ENCODE data around the gene NAPEPLD. TPM values are rescaled to one million over a fixed set of nuclear protein-coding genes. Genes with fewer than 3 reads are reported as not detected.

Gene NAPEPLD
- total and polyA plus RNA-seq, 2 donors from 2014 or later = 16.1 to 26.0 TPM

DNA sequence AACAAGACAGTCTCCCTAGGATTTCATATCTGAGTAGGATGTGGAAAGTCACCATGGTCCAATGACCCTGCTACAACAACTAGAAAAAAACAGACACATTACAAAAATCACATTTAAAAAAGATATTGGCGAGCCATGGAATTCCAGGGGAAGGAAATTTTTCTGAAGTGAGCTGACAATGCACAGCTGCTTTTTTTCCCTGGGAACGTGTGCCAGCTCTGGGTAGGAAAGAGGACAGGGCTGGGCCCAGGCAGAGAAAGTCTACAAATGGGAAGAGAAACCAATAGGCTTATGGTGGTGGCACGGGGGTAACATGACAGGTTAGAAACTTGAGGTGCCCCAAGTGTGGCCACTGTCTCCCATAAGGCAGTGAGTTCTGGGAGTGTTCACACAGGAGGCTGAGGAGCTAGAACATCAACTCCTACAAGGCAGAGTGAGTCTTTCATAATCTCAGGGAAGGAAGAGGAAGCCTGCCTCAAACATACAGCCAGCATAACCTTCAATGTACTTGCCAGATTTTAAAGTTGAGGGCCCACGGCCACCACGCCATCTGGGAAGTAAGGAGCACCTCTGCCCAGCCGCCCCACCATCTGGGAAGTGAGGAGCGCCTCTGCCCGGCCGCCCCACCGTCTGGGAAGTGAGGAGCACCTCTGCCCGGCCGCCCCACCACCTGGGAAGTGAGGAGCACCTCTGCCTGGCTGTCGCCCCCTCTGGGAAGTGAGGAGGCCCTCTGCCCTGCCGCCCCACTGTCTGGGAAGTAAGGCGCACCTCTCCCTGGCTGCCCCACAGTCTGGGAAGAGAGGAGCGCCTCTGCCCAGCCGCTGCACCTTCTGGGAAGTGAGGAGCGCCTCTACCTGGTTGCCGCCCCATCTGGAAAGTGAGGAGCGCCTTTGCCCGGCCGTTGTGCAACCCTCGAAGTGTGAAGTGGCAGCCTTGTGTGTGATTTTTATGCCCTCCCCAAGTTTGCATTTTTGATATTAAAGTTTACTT, 80.2 kb downstream of the NAPEPLD start:
- Histone ChIP-seq H3K9ac (ENCODE audit: low read length in 3 of 3) (no peak overlapping the region), H3K27me3 (ENCODE audit: control insufficient read depth, insufficient read depth, low read length) (no peaks in the 10 kb centered on the region), H3K36me3 (ENCODE audit: control insufficient read depth in 2 of 3, insufficient read depth in 3 of 3, low read length in 3 of 3) (no peaks in the 10 kb centered on the region), H3K9me3 (ENCODE audit: control insufficient read depth in 2 of 3, insufficient read depth in 1 of 3, low read length in 3 of 3) (no peaks in the 10 kb centered on the region), H3K4me1 (ENCODE audit: control insufficient read depth in 2 of 3, insufficient read depth in 2 of 3, low read depth in 1 of 3, low read length in 3 of 3) (peaks cover 0 to under 1% (median 0%) of the 10 kb centered on the region in 3 donors), H3K27ac (ENCODE audit: low read depth in 2 of 2, low read length in 2 of 2) (no peak overlapping the region), H3K4me3 (ENCODE audit: low read length in 3 of 3) (no peak overlapping the region)
- DNase-seq = no peak
- TF ChIP-seq, protein P1, sequence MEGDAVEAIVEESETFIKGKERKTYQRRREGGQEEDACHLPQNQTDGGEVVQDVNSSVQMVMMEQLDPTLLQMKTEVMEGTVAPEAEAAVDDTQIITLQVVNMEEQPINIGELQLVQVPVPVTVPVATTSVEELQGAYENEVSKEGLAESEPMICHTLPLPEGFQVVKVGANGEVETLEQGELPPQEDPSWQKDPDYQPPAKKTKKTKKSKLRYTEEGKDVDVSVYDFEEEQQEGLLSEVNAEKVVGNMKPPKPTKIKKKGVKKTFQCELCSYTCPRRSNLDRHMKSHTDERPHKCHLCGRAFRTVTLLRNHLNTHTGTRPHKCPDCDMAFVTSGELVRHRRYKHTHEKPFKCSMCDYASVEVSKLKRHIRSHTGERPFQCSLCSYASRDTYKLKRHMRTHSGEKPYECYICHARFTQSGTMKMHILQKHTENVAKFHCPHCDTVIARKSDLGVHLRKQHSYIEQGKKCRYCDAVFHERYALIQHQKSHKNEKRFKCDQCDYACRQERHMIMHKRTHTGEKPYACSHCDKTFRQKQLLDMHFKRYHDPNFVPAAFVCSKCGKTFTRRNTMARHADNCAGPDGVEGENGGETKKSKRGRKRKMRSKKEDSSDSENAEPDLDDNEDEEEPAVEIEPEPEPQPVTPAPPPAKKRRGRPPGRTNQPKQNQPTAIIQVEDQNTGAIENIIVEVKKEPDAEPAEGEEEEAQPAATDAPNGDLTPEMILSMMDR (IDR thresholded peaks at IDR 0.05; ENCODE audit: borderline replicate concordance, extremely low read depth, insufficient read depth) = no peak
- intact Hi-C loops (cut with DNase I) = no loop called here
- FAIRE-seq = no peak

DNA sequence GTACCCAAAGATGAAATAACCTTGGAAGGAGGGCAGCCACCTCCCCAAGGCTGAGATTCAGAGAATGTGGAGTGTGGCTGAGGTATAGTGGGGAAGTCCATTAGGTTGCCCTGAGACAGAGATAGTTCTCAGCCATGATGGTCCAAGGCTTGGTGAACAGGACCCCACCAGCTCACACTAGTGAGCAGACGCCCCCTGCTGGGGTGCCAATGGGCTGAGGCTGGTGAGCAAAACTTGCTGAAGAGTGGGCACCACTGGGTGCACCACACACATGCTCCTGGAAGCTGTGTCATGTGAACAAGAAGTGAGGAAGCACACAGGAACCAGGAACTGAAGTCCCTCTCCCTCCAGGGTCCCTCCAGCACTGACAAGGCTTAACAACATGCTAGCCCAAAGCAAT, 83.2 kb downstream of the NAPEPLD start:
- Histone ChIP-seq H3K9me3 (ENCODE audit: control insufficient read depth in 2 of 3, insufficient read depth in 1 of 3, low read length in 3 of 3) (no peaks in the 10 kb centered on the region), H3K36me3 (ENCODE audit: control insufficient read depth in 2 of 3, insufficient read depth in 3 of 3, low read length in 3 of 3) (no peaks in the 10 kb centered on the region), H3K9ac (ENCODE audit: low read length in 3 of 3) (no peak overlapping the region), H3K27me3 (ENCODE audit: control insufficient read depth, insufficient read depth, low read length) (no peaks in the 10 kb centered on the region), H3K4me3 (ENCODE audit: low read length in 3 of 3) (no peak overlapping the region), H3K4me1 (ENCODE audit: control insufficient read depth in 2 of 3, insufficient read depth in 2 of 3, low read depth in 1 of 3, low read length in 3 of 3) (no peaks in the 10 kb centered on the region), H3K27ac (ENCODE audit: low read depth in 2 of 2, low read length in 2 of 2) (no peak overlapping the region)
- DNase-seq (peak in 2 of 5 donors; percentile 31 to 41), FAIRE-seq (no peak)
- intact Hi-C loops (cut with DNase I) = no loop called here
- TF ChIP-seq, protein P1 (IDR thresholded peaks at IDR 0.05; ENCODE audit: borderline replicate concordance, extremely low read depth, insufficient read depth) = no peak

DNA sequence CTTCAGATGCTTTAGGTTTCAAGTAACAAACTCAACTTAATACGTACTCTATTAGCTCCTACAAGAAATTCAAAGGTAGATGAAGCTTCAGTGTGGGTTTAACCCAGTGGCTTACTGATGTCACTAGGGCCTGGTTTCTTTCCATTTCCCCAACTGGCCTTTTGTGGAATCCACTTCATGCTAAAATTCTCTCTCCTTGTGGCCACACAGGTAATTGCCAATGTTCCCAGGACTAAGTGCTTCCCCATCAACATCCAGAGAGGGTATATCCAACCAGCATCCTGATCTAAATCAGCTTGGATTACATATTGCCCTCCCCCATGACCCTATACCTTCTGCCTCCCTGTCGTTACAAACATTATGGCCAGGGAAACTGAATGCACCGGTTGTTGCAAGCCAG, 85.0 kb downstream of the NAPEPLD start:
- no peak overlapping the region for H3K27ac ChIP-seq (ENCODE audit: low read depth in 2 of 2, low read length in 2 of 2)
- no peaks in the 10 kb centered on the region for H3K36me3 ChIP-seq (ENCODE audit: control insufficient read depth in 2 of 3, insufficient read depth in 3 of 3, low read length in 3 of 3)
- no peak overlapping the region for H3K4me3 ChIP-seq (ENCODE audit: low read length in 3 of 3)
- H3K9ac ChIP-seq (ENCODE audit: low read length in 3 of 3) = no peak overlapping the region
- DNase-seq = no peak
- TF ChIP-seq, protein P1 (IDR thresholded peaks at IDR 0.05; ENCODE audit: borderline replicate concordance, extremely low read depth, insufficient read depth) = no peak
- no peaks in the 10 kb centered on the region for H3K4me1 ChIP-seq (ENCODE audit: control insufficient read depth in 2 of 3, insufficient read depth in 2 of 3, low read depth in 1 of 3, low read length in 3 of 3)
- FAIRE-seq = no peak
- no peaks in the 10 kb centered on the region for H3K9me3 ChIP-seq (ENCODE audit: control insufficient read depth in 2 of 3, insufficient read depth in 1 of 3, low read length in 3 of 3)
- no peaks in the 10 kb centered on the region for H3K27me3 ChIP-seq (ENCODE audit: control insufficient read depth, insufficient read depth, low read length)
- intact Hi-C loops (cut with DNase I) = no loop called here

Measured in kidney (tissue), 14 donors.